GM18499 (cell line): ENCODE data around the gene VPS9D1.
"Not testable (repeated sequence)": the region's sequence is repeated elsewhere in the genome, so short reads cannot be mapped to it uniquely, and the experiment has no call there.

ENCODE experiments used
- ATAC-seq: cut with Tn5 transposase; IDR thresholded peaks from one replicate; pipeline ENCODE4 v1.9.1; 2021; ENCODE audit warnings: moderate number of reproducible peaks; ENCODE audit not compliant: insufficient read depth, unreplicated experiment

VPS9D1 gene

GRCh38 chr16:89710709-89711564, 9.8 kb downstream of the VPS9D1 start:
- ATAC-seq, result no peak

- ATAC-seq, result no peak
Observed at GRCh38 chr16:89709716-89710432, 10.8 kb downstream of the VPS9D1 start.

GRCh38 chr16:89709166-89709565, 11.5 kb downstream of the VPS9D1 start:
- no peak for ATAC-seq

DNA sequence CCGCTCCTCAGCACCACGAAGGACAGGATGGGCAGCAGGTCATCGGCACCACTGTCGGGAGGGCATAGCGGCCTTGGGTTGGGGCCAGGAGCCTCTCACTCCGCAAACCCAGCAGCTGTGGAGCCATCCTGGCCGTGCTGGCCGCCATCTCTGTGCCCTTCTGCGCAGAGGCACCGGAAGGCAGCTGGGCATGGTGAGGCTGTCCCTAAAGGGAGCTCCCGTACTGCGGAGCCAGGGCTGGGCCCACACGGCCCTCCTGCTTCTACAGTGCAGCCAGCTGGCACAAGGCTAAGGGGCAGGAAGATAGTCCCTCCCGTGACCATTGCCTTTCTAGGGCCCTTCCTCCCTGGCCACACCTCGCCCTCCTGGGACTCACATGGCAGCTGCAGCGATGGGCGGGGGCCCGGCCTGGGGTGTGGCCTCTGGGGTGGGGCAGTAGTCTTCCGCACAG, 12.2 kb downstream of the VPS9D1 start:
- no peak for ATAC-seq

DNA sequence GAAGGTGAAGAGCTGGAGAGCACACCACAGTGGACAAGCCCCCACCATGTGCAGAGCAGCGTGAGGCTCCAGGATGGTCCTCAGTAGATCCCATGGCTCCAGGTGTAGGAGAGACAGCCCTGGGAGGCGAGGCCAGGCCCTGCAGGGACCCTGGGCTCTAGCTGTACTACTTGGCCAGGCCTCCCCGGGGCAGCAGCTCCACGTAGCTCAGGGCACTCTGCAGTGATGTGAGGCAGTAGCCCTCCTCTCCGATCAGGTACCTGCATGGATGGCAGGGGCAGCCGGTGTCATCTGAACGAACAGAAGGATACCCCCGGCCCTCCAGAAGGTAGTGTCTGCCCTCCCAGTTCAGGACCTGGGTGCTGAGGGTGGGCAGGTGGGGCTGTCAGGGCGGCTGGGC, 13.0 kb downstream of the VPS9D1 start:
- no peak for ATAC-seq

- no peak for ATAC-seq
Observed at GRCh38 chr16:89706518-89707260, 14.0 kb downstream of the VPS9D1 start.

- ATAC-seq, result no peak
Observed at GRCh38 chr16:89705006-89705405, 15.7 kb downstream of the VPS9D1 start.

- no peak for ATAC-seq
Observed at GRCh38 chr16:89704281-89704680, 16.4 kb downstream of the VPS9D1 start.

DNA sequence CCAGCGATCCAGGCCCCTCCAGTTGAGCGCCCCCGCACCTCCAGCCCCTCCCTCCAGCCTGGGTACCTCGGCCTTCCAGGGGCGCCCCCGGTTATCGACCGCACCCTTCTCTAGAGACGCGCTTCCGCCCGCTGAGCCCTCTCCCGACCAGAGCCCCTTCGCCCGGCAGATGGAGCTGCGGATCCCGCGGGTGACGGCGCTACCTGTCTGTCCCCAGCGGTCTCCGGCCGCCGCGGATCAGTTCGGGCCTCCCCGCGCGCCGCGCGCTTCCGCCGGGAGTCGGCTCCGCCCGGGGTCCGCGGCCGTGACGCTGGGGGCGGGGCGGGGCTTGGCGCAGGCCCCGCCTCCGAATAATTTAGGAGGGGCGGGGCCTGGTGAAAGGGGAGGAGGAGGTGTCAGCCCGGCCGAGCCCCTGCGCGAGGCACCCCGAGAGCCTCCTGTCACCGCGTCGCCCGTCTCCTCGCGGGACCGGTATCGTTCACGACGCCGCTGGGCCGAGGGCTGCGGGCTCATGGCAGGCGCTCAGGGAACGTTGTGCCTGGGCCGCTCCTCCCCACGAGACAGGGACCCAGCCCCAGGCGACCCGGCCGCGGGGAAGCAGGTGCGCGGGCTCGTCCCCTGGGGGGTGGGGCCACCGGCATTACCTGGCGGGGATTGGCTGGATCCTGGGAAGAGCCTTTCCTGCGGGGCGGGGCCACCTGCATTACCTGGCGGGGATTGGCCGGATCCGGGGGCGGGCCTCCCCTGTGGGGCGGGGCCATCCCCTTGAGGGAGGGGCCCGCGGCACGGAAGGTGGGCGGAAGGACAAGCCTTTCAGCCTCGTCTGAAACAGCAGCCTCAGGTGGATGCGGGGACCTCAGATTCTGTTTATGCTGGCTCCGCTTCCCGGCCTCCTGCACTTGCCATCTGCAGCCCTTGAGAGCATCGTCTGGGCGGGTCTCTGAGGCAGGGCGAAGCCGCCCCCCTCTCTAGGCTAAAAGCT, 19.0 kb downstream of the VPS9D1 start, which contains the start of gene SPATA2L:
SPATA2L (minus strand) TSS at position 281 of the 982 bp plus-strand sequence. CDS start 473 bp downstream, outside the sequence.
- ATAC-seq, result peak; percentile 40

- ATAC-seq, result no peak
Observed at GRCh38 chr16:89700649-89701424, 19.9 kb downstream of the VPS9D1 start.

- peak; percentile 32 for ATAC-seq
Observed at GRCh38 chr16:89700100-89700648, 20.5 kb downstream of the VPS9D1 start.

DNA sequence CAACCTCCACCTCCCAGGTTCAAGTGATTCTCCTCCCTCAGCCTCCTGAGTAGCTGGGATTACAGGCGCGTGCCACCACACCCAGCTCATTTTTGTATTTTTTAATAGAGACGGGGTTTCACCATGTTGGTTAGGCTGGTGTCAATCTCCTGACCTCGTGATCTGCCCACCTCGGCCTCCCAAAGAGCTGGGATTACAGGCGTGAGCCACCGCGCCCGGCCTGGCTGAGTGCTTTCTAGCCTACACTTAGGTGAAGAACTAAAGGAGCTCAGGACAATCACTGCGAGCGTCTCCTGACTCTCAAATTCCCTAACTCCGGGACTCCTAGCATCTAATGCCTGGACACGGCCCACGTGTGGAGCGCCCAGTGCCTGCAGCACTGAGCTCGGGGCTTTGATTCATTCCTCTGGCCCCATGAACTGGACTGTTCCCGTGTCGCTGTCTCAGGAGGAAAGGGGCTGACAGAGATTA, 21.0 kb downstream of the VPS9D1 start:
- ATAC-seq, result not testable (repeated sequence)

- ATAC-seq, result not testable (repeated sequence)
Observed at GRCh38 chr16:89698717-89699116, 22.0 kb downstream of the VPS9D1 start.

- ATAC-seq, result no peak
Observed at GRCh38 chr16:89697616-89698331, 22.9 kb downstream of the VPS9D1 start.

- no peak for ATAC-seq
Observed at GRCh38 chr16:89697161-89697615, 23.5 kb downstream of the VPS9D1 start.

- no peak for ATAC-seq
Observed at GRCh38 chr16:89696670-89697128, 24.0 kb downstream of the VPS9D1 start.

DNA sequence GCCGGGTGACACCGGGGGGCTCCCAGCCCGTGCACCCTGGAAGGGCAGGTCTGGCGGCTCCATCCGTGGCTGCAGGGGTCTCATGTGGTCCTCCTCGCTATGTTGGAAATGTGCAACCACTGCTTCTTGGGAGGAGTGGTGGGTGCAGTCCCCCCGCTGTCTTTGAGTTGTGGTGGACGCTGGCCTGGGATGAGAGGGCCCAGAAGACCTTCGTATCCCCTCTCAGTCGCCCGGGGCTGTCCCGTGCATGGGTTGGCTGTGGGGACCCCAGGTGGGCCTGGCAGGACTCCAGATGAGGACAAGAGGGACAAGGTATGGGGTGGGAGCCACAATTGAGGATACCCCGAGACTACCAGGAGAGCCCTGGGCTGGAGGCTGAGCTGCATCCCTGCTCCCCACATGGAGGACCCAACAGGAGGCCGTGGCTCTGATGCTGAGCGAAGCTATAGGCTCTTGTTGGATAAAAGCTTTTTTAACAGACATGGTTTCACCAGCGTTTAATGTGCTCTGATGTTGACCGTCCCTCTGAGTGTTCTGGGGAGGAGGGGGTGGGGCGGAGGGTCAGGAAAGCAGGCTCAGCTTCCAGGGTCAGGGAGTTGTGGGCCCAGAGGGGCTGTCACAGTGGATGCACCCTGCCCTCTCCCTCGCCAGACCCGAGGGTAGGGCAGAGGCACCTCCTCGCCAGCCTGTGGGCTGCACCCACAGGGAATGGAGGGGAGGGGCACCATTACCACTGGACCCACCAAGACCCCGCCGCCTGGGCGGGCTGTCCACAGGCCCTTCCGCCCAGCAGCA, 24.6 kb downstream of the VPS9D1 start:
- ATAC-seq, result no peak
